Vagina (tissue), 2 donors: ENCODE data around the gene ERFE.

Source experiments
- POLR2A ChIP-seq, 2 donors: fragments of 450-650 bp; IDR thresholded peaks; one replicate each; pipeline ENCODE4 v1.6.1; 2017; ENCODE audit warnings: antibody characterized with exemption in 2 of 2, mild to moderate bottlenecking in 2 of 2, moderate library complexity in 2 of 2
- POLR2AphosphoS5 ChIP-seq, 2 donors: sonication (generic); formaldehyde crosslinking; IDR thresholded peaks; one replicate each; pipeline ENCODE4 v1.9.0; 2017; ENCODE audit warnings: antibody characterized with exemption in 2 of 2, mild to moderate bottlenecking in 2 of 2, low read depth in 1 of 2; ENCODE audit not compliant: insufficient read depth in 1 of 2

DNA sequence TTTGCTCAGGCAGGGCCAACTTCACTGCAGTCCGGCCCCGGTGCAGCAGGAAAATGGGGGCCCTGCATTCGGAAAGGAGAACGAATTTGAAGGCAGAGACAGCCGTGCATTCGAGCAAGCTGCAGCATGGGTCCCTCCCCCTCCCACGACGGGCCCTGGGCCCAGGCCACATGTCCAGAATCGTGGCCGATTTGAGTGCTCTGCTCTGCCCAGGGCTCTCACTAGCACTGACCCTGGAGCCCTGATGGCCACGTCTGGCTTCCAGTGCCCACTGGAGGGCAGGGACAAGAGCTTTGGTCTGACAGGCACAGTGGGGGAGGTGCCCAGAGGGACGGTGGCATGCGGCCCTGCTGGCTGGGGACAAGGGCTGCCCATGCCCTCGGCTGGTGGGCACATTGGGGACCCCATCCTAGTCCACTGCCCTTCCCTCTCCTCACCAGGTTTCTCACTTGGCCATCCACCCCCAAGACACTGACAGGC, 34.7 kb upstream of the ERFE start:
- TF ChIP-seq POLR2AphosphoS5 (IDR thresholded peaks at IDR 0.05; ENCODE audit: insufficient read depth in 1 of 2, low read depth in 1 of 2) (no peak), POLR2A (IDR thresholded peaks at IDR 0.05) (no peak)
